Stimulated activated CD8-positive, alpha-beta memory T cell treated with anti-CD3 and anti-CD28 coated beads, Interleukin-15, amount 100 ng/mL, for 48 hours (primary cell): ENCODE data around the gene MIA3.
A peak's percentile ranks its signal among the peaks of the same experiment; 100 is the strongest.

ENCODE experiments used
- DNase-seq, 2 donors: peaks; one replicate each; pipeline ENCODE4 v3.0.0-alpha.2; 2020; ENCODE audit warnings: low read depth in 2 of 2

Gene MIA3

GRCh38 chr1:222622765-222623164 is 4.9 kb downstream of the MIA3 start:
- DNase-seq, result no peak

- DNase-seq, result no peak
These were observed 5.6 kb downstream of the MIA3 start for GRCh38 chr1:222623458-222623857.

GRCh38 chr1:222624214-222624613 is 6.3 kb downstream of the MIA3 start:
- no peak for DNase-seq

GRCh38 chr1:222627232-222627631 is 9.3 kb downstream of the MIA3 start:
- no peak for DNase-seq

GRCh38 chr1:222629921-222630535 is 12.1 kb downstream of the MIA3 start:
- no peak for DNase-seq

- no peak for DNase-seq
These were observed 13.8 kb downstream of the MIA3 start for GRCh38 chr1:222631611-222632208.

- DNase-seq, result no peak
These were observed 14.9 kb downstream of the MIA3 start for GRCh38 chr1:222632749-222633148.

GRCh38 chr1:222634180-222635013 is 16.5 kb downstream of the MIA3 start:
- DNase-seq, result no peak

- DNase-seq, result no peak
These were observed 23.5 kb downstream of the MIA3 start for GRCh38 chr1:222641269-222641948.

GRCh38 chr1:222642468-222642867 is 24.6 kb downstream of the MIA3 start:
- no peak for DNase-seq

GRCh38 chr1:222643606-222643937 is 25.7 kb downstream of the MIA3 start:
- DNase-seq, result no peak

- DNase-seq, result peak; percentile 96
These were observed 26.2 kb downstream of the MIA3 start for GRCh38 chr1:222643938-222644635.

GRCh38 chr1:222644636-222644980 is 26.7 kb downstream of the MIA3 start:
- DNase-seq, result no peak

- no peak for DNase-seq
These were observed 34.8 kb downstream of the MIA3 start for GRCh38 chr1:222652676-222653075.

GRCh38 chr1:222653178-222653827 is 35.4 kb downstream of the MIA3 start:
- DNase-seq, result no peak

GRCh38 chr1:222654849-222655248 is 37.0 kb downstream of the MIA3 start:
- peak; percentile 45 to 58 for DNase-seq

GRCh38 chr1:222656391-222657155 is 38.7 kb downstream of the MIA3 start:
- no peak for DNase-seq

GRCh38 chr1:222657899-222658298 is 40.0 kb downstream of the MIA3 start:
- no peak for DNase-seq

- DNase-seq, result no peak
These were observed 45.6 kb downstream of the MIA3 start for GRCh38 chr1:222663431-222663934.

- no peak for DNase-seq
These were observed 48.1 kb downstream of the MIA3 start for GRCh38 chr1:222665964-222666363.
